GM12872 (cell line): ENCODE data around the gene HS3ST4.

ENCODE experiments used
- CTCF ChIP-seq: IDR thresholded peaks from 3 replicates; pipeline ENCODE4 v1.5.1; 2011; ENCODE audit warnings: low read depth, mild to moderate bottlenecking, low read length, moderate library complexity; ENCODE audit not compliant: insufficient read depth

HS3ST4 gene

GRCh38 chr16:26071101-26071866, 379.5 kb downstream of the HS3ST4 start:
- no peak for TF ChIP-seq CTCF

GRCh38 chr16:26078716-26079355, 387.1 kb downstream of the HS3ST4 start:
- no peak for TF ChIP-seq CTCF

GRCh38 chr16:26087091-26087490, 395.3 kb downstream of the HS3ST4 start:
- TF ChIP-seq CTCF, result no peak

GRCh38 chr16:26091511-26091910, 399.8 kb downstream of the HS3ST4 start:
- TF ChIP-seq CTCF, result no peak

- TF ChIP-seq CTCF, result no peak
Observed at GRCh38 chr16:26102369-26102768, 410.6 kb downstream of the HS3ST4 start.

GRCh38 chr16:26108836-26109505, 417.2 kb downstream of the HS3ST4 start:
- no peak for TF ChIP-seq CTCF

GRCh38 chr16:26111900-26112299, 420.1 kb downstream of the HS3ST4 start:
- TF ChIP-seq CTCF, result no peak
